GM23338 (cell line): ENCODE results near the gene NINJ2.

ENCODE experiments used
- EZH2 ChIP-seq: fragments of 200-600 bp; sonication (generic); IDR thresholded peaks from one replicate; pipeline ENCODE4 v1.8.0; 2017; ENCODE audit warnings: antibody characterized with exemption, mild to moderate bottlenecking, low read depth; ENCODE audit not compliant: unreplicated experiment
- JUNB ChIP-seq: IDR thresholded peaks from one replicate; pipeline ENCODE4 v1.6.1; 2016; ENCODE audit warnings: antibody characterized with exemption; ENCODE audit not compliant: unreplicated experiment
- POLR2AphosphoS5 ChIP-seq: IDR thresholded peaks from 2 replicates; pipeline ENCODE4 v1.6.1; 2016; ENCODE audit warnings: antibody characterized with exemption, low read depth
- TF ChIP-seq, protein P1 (sequence below), 2 experiments: fragments of 200-600 bp in 1 of 2; sonication (generic) in 1 of 2; conservative IDR thresholded peaks; 2 replicates each; pipeline versions ENCODE4 v1.5.1 to v1.6.1; 2016 to 2017; ENCODE audit warnings: antibody characterized with exemption in 2 of 2, low read depth in 2 of 2, mild to moderate bottlenecking in 2 of 2, moderate library complexity in 1 of 2

DNA sequence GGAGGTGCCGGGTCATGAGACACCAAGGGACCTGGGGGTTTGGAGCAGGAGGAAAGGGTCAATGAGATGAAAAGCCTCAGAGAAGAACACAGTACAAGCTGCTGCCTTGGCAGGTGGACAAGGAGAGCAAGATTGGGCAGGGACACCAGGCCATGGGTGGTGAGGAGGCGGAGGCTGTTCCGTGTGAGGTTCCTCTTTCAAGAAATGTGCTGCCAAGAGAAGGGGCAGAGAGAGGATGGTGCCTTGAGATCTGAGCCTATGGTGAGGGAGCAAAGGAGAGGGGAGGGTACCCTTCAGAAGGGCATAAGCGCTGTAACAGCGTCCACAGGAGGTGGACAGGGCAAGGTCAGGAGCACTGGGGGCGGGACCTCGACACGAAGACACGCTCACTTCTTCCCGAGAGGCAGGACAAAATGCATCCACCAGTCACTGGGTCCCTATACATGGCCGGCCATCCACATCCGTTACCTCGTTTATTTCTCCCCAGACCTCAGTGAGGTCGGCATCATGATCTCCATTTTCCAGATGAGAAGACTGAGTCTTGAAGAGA is 103.3 kb downstream of the NINJ2 start:
- TF ChIP-seq, protein P1, sequence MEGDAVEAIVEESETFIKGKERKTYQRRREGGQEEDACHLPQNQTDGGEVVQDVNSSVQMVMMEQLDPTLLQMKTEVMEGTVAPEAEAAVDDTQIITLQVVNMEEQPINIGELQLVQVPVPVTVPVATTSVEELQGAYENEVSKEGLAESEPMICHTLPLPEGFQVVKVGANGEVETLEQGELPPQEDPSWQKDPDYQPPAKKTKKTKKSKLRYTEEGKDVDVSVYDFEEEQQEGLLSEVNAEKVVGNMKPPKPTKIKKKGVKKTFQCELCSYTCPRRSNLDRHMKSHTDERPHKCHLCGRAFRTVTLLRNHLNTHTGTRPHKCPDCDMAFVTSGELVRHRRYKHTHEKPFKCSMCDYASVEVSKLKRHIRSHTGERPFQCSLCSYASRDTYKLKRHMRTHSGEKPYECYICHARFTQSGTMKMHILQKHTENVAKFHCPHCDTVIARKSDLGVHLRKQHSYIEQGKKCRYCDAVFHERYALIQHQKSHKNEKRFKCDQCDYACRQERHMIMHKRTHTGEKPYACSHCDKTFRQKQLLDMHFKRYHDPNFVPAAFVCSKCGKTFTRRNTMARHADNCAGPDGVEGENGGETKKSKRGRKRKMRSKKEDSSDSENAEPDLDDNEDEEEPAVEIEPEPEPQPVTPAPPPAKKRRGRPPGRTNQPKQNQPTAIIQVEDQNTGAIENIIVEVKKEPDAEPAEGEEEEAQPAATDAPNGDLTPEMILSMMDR (conservative IDR thresholded peaks at IDR 0.05; ENCODE audit: low read depth in 2 of 2): no peak
- TF ChIP-seq EZH2: no peak
- no peak for TF ChIP-seq POLR2AphosphoS5
- TF ChIP-seq JUNB: no peak
